GM19043 (cell line): ENCODE data around the gene PRPF4.
"Not testable (repeated sequence)": the region's sequence is repeated elsewhere in the genome, so short reads cannot be mapped to it uniquely, and the experiment has no call there.

Source experiments
- ATAC-seq: cut with Tn5 transposase; IDR thresholded peaks from one replicate; pipeline ENCODE4 v1.9.1; 2021; ENCODE audit warnings: low read depth; ENCODE audit not compliant: unreplicated experiment

Gene PRPF4

DNA sequence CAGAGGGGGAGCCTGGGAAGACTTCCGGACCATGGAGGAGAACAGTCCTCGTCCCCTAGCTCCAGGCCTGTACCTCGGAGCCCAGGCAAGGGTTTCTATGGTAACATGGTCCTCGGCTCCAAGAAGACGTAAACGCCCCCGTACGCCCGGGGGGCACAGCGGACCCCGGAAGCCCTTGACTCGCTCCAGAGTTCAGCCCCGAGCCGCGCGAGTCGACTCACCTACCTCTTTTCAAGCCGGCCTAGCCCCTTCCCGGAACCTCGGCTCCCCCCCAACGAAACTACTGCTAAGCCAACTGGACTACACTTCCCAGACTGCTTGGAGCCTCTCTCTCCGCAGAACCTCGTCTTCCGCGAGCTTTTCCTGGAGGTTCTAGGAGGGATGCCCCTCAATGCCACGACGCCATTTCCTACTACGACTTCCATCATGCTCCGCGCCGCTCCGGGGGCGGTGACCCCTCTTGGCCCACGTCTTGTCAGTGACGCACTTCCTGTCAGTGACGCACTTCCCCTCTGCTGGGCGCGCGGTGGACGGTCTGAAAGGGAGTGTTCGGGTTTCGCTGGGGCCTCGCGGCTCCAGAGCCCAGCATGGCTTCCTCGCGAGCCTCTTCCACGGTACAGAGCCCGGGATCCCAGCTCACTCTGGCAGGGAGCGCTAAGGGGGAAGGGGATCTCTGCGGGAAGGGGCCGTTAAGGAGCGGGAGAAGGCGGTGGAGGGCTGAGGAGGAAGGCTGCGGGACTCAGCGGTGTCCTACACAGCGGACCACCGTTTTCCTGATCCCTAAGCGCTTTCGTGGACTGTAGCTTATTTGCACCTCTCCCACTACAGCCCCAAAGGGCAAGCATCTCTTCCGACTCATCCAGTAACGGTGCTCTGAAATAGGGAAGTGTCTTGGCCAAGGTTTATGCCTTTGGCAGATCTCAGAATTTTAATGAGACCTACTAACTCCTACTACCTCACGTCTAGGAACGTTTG, at the start of gene PRPF4, which contains the start of gene CDC26:
Gene PRPF4, plus strand, starts transcription at position 502 of the 975 bp plus-strand sequence. Its CDS starts 86 bp downstream, at position 588.
Gene CDC26, minus strand, starts transcription at position 416 of the 975 bp plus-strand sequence. CDS start 3,065 bp downstream, outside the sequence.
- peak; percentile 99 for ATAC-seq

DNA sequence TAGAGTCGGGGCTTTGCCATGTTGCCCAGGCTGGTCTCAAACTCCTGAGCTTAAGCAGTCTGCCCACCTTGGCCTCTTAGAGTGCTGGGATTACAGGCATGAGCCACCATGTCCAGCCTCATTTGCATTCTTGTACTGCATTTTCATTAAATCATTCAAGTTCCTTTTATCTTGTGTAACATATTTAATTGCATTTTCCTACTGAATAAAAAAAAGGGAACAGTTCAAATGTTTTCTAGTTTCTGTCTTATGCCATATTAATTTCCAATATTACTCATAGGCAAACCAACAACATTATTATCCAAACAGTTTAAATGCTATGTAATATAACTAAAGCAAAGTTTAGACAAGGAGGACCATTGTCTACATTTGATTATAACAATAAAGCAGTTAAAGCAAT, 48.0 kb upstream of the PRPF4 start:
- no peak for ATAC-seq

DNA sequence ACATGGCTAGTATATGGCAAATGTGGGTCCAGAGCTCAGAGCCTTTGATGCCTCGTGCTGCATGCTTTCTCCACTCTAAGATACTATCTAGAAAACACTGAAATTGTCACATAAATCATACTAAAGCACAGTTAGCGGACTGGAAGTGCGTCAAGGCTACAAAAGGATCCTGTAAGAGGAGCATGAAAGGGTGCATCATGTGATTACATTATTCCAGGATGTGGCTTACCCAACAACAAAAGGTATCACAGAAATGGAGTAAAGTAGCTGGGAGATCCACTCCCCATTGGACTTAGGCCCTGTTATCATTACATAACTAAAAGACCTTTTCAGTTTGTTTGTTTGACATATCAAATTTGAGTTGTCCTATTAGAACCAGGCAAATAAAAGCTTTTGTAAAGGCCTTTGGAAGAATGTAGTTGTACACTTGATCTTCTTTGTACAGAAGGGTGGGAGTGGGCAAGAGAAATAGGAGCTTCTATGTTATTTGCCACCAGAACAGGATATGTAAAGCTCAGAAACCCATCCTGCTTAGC, 47.3 kb upstream of the PRPF4 start:
- ATAC-seq = no peak

DNA sequence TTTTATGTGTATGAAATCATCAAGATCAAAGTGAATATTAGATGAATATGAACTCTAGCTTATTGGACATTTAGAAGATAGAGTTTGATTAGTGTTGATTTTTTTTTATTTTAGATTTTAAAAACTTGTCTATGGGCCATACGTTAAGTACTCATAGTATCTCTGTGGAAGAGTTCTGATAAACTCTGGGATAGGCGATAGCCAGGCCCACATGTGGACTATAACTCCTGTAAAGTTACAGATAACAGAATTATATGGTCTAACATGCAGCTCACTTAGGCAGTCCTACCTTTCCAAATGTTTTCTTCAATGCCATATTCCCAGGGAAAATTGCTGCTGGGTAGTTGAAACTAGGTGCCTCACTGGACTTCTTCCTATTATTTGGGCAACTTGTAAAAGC, 43.8 kb upstream of the PRPF4 start:
- ATAC-seq = no peak

DNA sequence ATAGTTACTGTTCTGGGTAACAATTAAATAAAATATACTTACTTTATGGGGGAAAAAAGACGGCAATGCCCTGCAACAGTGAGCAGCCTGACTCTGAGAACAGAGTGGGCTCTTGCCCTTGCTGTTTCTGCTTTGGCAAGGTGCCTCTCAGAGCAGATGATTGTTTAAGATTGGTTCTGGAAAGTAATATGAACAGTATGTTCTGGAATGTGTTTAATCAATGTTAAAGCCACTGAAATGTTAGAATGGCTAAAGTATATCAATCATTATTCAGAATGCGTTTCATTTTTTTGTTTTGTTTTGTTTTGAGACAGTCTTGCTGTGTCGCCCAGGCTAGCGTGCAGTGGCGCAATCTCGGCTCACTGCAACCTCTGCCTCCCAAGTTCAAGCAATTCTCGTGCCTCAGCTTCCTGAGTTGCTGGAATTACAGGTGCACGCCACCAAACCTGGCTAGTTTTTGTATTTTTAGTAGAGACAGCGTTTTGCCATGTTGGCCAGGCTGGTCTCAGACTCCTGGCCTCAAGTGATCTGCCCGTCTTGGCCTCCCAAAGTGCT, 39.7 kb upstream of the PRPF4 start:
- not testable (repeated sequence) for ATAC-seq

DNA sequence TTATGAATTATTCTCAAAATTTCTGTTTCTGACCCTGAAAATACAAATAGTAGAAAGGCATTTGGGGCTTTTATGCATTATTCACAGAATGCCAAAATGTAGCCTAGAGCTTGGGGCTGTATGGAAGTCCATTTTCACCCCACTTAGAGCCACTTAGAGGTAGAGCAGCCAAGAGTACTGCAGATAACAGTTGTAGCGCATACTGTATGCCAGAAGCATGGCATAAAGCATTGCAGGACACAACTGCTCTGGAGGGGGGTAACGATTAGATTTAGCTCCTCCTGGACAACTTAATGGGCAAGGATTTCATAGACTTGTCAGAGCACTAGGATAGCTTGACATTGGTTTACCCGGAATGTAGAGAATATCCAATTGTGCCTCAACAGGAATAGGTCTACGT, 38.4 kb upstream of the PRPF4 start:
- no peak for ATAC-seq

DNA sequence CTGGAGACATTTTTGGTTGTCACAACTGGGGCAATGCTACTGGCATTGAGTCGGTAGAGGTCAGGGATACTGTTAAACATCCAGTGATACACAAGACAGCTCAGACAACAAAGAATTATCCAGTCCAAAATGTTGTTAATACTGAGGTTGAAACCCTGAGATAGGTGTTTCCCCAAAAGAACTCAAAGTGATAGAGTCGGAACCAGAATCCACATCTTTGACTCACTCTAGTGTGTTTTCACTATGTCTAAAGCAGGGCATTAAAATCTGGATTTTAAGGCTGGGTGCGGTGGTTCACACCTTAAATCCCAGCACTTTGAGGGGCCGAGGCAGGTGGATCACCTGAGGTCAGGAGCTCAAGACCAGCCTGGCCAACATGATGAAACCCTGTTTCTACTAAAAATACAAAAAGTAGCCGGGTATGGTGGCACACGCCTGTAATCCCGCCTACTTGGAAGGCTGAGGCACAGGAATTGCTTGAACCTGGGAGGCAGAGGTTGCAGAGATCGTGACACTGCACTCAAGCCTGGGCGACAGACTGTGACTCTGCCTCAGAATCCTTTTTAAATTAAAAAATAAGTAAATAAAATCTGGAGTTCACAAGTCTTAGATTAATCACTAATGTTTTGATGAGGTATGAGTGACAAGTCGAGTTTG, 37.1 kb upstream of the PRPF4 start:
- no peak for ATAC-seq

DNA sequence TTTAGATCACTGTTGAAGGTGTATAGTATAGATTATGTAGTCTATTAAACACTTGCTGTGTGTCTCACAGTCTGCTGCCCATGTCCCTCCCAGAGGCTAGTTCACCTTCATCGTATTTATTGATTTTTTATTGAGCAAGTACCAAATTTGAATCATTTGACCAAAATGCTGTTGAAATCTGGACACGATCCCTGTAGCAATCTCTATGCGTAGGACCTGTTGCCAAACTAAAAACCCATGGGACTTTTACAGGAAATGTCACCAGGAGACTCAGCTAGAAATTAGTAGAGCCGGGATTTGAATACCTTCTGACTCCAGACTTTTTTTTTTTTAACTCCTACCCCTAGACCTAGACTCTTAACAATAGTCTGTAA, 36.6 kb upstream of the PRPF4 start:
- ATAC-seq = no peak

DNA sequence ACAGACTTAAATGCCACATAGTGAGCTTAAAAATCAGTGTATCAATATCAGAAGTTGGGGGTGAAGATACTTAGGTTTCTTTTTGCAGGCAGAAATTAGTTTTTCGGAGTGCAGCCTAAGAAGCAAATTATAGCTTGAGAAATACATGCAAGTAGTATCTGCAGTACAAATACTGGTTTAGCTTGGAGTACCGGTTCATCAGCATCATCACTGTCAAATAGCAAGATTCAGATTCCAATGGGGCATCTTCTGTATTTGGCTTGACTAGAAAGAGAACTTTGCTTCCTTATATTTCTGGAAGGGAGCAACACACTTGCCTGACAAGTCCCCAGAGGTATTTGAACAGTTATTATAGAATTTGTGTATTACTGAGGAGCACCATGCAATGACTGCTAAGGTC, 34.3 kb upstream of the PRPF4 start:
- no peak for ATAC-seq

DNA sequence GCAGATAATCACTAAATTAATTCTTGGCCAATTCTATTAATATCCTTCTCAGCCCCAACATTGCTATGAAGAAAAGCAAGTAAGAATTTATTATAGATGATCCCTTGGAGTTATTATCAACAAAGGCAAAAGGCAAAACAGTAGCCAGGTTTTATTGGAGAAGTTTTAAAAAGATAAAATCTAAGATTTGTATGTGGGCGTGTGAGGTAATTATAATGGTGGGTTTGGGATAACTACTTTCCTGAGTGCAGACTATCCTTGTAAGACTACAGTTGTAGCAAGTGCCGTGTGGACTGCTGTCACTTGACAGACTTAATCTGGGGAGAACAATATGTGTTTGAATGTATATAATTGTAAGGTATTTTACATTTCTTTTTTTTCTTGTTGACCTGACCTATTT, 30.9 kb upstream of the PRPF4 start:
- ATAC-seq = no peak

DNA sequence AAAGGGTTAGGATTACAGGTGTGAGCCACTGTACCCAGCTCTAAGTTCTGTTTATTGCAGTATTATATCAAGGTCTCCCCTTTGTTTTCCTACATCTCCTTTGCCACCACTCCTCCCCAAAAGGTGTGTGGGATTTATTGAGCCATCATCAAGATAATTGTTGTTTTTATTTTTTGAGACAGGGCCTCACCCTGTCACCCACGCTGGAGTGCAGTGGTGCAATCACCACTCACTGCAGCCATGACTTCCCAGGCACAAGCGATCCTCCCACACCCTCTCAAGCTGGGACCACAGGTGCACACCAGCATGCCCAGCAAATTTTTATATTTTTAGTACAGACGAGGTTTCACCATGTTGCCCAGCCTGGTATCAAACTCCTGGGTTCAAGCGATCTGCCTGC, 29.6 kb upstream of the PRPF4 start:
- ATAC-seq = no peak

DNA sequence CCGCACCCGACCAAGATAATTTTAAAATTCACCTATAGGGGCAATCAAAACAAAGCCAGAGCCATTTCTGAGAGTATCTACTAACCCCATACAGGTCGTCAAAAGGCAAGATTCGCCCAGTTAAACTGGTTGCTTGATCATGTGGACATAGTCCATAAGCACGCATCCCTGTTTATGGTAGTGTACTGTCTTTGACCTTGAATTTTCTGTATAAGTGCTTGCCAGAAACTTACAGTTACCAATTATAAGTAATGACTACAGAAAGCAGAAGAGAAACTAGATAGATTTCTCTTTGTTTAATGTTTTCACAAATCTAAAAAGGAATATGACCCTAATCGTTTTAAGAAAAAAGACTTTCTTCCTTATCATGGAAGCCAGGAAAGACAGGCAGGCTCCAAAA, 28.5 kb upstream of the PRPF4 start:
- no peak for ATAC-seq

DNA sequence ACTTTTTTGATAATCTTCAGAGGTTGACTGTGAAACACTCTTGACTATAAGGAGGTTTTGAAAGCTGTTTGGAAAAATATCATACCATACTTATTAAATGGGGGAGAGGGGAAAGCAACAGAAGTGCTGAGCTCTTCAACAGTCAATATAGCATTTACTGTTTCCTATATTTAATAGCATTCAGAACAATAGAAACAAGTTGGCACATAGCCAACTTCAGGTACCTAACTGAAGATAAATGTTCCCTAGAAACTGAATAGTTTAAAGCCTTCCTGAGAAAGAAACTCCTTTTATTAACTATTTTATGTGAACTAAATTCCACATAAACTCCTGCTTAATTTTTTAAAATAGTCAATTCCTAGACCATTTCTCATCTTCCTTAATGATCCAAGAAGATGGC, 27.8 kb upstream of the PRPF4 start:
- no peak for ATAC-seq

DNA sequence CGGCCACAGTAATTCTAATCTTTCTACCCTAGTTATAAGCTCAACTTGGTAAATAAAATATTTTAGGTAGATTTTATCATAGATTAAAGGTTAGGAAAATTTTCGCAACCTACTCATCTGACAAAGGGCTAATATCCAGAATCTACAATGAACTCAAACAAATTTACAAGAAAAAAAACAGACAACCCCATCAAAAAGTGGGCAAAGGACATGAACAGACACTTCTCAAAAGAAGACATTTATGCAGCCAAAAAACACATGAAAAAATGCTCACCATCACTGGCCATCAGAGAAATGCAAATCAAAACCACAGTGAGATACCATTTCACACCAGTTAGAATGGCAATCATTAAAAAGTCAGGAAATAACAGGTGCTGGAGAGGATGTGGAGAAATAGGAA, 25.8 kb upstream of the PRPF4 start:
- not testable (repeated sequence) for ATAC-seq

DNA sequence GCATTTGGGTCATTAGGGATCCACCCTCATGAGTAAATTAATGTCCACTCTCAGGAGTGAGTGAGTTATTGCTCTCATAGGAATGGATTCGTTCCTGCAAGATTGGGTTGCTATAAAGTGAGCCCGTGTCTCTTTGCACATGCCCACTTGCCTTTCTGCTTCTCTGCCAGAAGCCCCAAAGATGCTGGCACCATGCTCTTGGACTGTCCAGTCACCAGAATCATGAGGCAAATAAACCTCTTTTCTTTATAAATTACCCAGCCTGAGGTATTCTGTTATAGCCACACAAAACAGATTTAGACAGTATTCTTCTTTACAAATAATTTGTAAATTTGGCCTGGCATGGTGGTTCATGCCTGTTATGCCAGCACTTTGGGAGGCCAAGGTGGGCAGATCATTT, 24.7 kb upstream of the PRPF4 start:
- ATAC-seq = no peak

DNA sequence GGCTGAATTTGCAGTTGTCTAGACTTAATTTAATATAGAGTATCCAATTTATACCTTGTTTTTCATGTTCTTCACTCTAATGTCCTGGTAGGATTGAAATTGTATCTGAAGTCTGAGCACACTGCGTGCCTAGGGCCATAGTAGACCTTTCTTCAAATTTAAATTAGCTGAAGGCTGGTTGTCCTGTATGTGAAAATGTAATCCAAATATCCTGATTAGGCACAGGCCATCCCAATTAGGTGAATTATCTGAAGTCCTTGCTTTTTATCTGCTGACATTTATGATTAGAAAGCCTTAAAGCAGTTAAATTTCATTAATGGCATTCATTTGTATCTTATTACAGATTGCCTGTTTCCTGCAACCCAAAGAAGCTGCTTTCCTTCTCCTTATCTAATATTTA, 20.5 kb upstream of the PRPF4 start:
- no peak for ATAC-seq

DNA sequence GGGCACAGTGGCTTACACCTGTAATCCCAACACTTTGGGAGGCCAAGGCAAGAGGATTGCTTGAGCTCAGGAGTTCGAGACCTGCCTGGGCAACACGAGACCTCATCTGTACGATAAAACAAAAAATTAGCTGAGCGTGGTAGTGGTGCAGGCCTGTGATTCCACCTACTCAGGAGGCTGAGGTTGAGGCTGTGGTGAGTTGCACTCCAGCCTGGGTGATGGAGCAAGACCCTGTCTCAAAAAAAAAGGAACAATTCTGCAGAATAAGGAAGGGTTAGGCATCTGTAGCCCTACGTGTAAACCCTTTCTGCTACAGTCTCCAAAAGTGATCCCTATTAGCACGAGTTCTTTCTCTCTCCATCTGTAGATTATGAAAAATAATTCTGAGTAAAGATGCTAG, 20.0 kb upstream of the PRPF4 start:
- no peak for ATAC-seq

DNA sequence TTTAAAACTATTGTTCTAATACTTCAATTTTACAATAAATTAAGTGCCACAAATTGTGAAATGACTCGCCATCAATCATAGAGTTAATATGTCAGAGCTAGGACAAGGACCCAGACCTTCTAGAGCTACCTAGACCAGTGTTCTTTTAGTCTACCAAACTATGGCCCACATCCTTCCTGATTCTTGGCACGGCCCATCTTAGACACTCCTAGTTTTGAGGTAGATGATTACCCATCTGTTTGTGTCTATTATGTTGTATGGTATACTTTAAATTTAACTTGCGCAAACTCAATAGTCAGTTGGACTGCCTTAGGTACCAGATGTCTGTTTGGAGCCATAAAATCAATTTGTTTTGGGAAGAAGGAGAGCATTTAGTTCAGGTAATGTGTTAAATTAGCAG, 17.6 kb upstream of the PRPF4 start:
- ATAC-seq = no peak

DNA sequence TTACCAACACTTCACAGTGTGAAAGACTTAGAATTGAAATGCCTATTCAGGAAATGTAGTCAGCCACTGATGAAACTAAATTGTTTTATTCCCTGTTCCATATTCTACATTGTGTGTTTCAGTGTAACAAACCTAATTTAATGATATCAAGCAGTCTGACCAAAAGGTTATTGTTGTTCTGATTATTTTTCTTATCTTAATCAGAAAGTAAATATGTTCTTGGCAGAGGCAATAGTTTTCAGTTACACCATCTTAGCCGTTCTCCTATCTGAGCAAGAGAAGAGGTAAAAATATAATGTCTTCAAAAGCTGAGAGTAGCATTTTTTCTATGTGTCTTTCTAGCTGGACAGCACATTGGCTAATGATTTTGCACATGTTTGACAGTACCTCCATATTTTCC, 17.2 kb upstream of the PRPF4 start:
- no peak for ATAC-seq

DNA sequence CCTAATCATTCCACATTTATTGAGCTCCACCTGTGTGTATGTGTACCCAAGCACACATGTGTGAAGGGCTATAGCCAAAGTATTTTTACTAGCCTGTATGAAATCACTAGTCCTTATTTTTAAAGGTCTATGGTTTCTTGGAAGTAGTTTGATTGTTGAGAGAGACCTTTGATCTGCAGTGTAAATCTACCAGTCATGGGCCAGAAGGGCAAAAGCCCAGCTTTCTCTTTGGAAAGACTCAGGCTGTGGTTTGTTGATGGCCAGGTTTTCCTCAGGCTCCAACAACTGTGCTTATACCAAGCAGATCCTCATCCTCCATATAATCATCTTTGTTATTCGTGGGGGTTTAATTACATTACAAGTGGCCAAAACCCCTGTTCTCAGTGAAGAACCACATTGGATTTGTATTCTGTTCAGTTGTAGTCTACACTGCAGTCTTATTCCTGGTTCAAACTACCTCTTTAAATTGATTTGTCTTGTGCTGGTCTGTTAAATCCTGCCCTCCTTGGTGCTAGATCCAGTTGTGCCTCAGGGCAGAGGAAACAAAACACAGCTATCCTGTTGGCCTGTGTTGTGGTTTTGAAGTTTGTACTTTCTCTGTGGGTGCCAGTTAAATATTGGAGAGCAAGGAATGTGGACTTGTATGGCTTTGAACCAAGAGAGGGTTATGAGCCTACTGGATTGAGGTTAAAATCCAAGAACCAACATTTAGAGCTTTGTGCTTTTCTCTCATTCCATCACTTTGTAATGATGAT, 13.4 kb upstream of the PRPF4 start:
- no peak for ATAC-seq

DNA sequence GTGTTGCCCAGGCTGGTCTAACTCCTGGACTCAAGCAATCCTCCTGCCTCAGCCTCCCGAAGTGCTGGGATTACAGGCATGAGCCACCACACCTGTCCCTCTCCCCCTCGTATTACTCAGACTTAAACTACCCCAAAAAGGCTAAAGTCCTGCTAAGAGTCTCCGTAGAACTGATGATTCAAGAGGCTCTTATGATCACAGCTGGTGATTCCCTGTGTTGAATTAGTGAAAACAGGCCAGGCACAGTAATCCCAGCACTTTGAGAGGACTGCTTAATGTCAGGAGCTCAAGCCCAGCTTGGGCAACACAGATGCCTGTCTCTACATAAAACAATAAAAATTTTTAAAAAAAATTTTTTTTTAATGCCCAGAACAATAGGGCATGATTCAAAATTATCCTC, 9.3 kb upstream of the PRPF4 start:
- ATAC-seq = no peak
